GM12878 (cell line): Measurements from ENCODE around the gene CALY. TPM values are rescaled to one million over a fixed set of nuclear protein-coding genes. Genes with fewer than 3 reads are reported as not detected.

ENCODE experiments used
- EED ChIP-seq: sonication (generic); IDR thresholded peaks from 2 replicates; pipeline ENCODE4 v1.6.1; 2016; ENCODE audit warnings: antibody characterized with exemption, low read depth
- ETV6 ChIP-seq, 2 experiments: fragments of 450-650 bp in 1 of 2; IDR thresholded peaks in 1 of 2; conservative IDR thresholded peaks in 1 of 2; 2 replicates each; pipeline ENCODE4 v1.6.1; 2014; ENCODE audit warnings: antibody characterized with exemption in 1 of 2, borderline replicate concordance in 1 of 2, low read depth in 1 of 2, mild to moderate bottlenecking in 1 of 2, moderate library complexity in 1 of 2
- FOXM1 ChIP-seq: IDR thresholded peaks from 2 replicates; pipeline ENCODE4 v1.6.1; 2012; ENCODE audit warnings: low read depth, mild to moderate bottlenecking, inconsistent platforms, low read length, moderate library complexity
- IKZF2 ChIP-seq, 2 experiments: fragments of 450-650 bp; IDR thresholded peaks; 2 replicates each; pipeline ENCODE4 v1.6.1; 2017; ENCODE audit warnings: mild to moderate bottlenecking in 2 of 2, moderate library complexity in 2 of 2
- MTA3 ChIP-seq: IDR thresholded peaks from 2 replicates; pipeline ENCODE4 v1.6.1; 2012; ENCODE audit warnings: low read length, inconsistent platforms, borderline replicate concordance
- MYC ChIP-seq: IDR thresholded peaks from 2 replicates; pipeline ENCODE4 v1.6.1; 2011; ENCODE audit warnings: mild to moderate bottlenecking, low read length, moderate library complexity, inconsistent platforms; ENCODE audit not compliant: insufficient read depth, insufficient replicate concordance, insufficient read length, severe bottlenecking
- NR2C1 ChIP-seq: fragments of 450-650 bp; IDR thresholded peaks from 2 replicates; pipeline ENCODE4 v1.6.1; 2017; ENCODE audit warnings: antibody characterized with exemption, mild to moderate bottlenecking, moderate library complexity
- POLR2A ChIP-seq: IDR thresholded peaks from 2 replicates; pipeline ENCODE4 v1.6.1; 2011; ENCODE audit warnings: low read depth, mild to moderate bottlenecking, low read length
- POLR2AphosphoS2 ChIP-seq: IDR thresholded peaks from 2 replicates; pipeline ENCODE4 v1.6.1; 2011; ENCODE audit warnings: low read depth, mild to moderate bottlenecking, low read length, improper control_type of control experiment, moderate library complexity
- RAD51 ChIP-seq: fragments of 450-650 bp; IDR thresholded peaks from 2 replicates; pipeline ENCODE4 v1.6.1; 2016; ENCODE audit warnings: moderate library complexity, mild to moderate bottlenecking, inconsistent platforms
- RB1 ChIP-seq: fragments of 450-650 bp; formaldehyde crosslinking; IDR thresholded peaks from 2 replicates; pipeline ENCODE4 v1.6.1; 2017; ENCODE audit warnings: mild to moderate bottlenecking, borderline replicate concordance
- RFX5 ChIP-seq: IDR thresholded peaks from 2 replicates; pipeline ENCODE4 v1.6.1; 2011; ENCODE audit warnings: low read depth, low read length, improper control_type of control experiment
- SREBF2 ChIP-seq: IDR thresholded peaks from 2 replicates; pipeline ENCODE4 v1.6.1; 2012; ENCODE audit warnings: mild to moderate bottlenecking, low read length
- STAT1 ChIP-seq: fragments of 450-650 bp; conservative IDR thresholded peaks from 2 replicates; pipeline ENCODE4 v1.6.1; 2014; ENCODE audit warnings: antibody characterized with exemption, mild to moderate bottlenecking
- YY1 ChIP-seq: IDR thresholded peaks from 2 replicates; pipeline ENCODE4 v1.6.1; 2011; ENCODE audit warnings: low read depth, mild to moderate bottlenecking, low read length
- polyA plus RNA-seq, 11 experiments: library from polyadenylated mRNA; depleted of rRNA in 4 of 11; unstranded in 6 of 11; stranded (reverse) in 5 of 11; fragments of >200 nt; fragmentation: Nextera tagmentation in 4 of 11; fragmentation: Illumina TruSeq in 1 of 11; extraction: Ambion mirVana in 4 of 11; extraction: Trizol in 1 of 11; gene quantifications; 1 replicate in 1 of 11; 2 replicates in 10 of 11; pipeline versions ENCODE4 v1.2.1 to v1.2.3, GENCODE V29; 2011 to 2016; ENCODE audit warnings: inconsistent platforms in 2 of 11, missing spikeins in 2 of 11, low read depth in 1 of 11
- total RNA-seq, 4 experiments: library from RNA; depleted of rRNA in 3 of 4; stranded (reverse); fragments of >200 nt in 3 of 4; fragmentation: Illumina TruSeq in 1 of 4; extraction: Trizol in 1 of 4; gene quantifications; 2 replicates each; pipeline versions ENCODE4 v1.2.1 to v1.2.3, GENCODE V29; 2013 to 2021
- TF ChIP-seq, protein P1 (sequence below): fragments of 450-650 bp; IDR thresholded peaks from 2 replicates; pipeline ENCODE4 v1.6.1; 2016; ENCODE audit warnings: mild to moderate bottlenecking
- TF ChIP-seq, protein P2 (sequence below): fragments of 450-650 bp; IDR thresholded peaks from 2 replicates; pipeline ENCODE4 v1.6.1; 2017; ENCODE audit warnings: mild to moderate bottlenecking
- TF ChIP-seq, protein P3 (sequence below): fragments of 450-650 bp; IDR thresholded peaks from 2 replicates; pipeline ENCODE4 v1.6.1; 2016; ENCODE audit warnings: mild to moderate bottlenecking
- TF ChIP-seq, protein P4 (sequence below): IDR thresholded peaks from 2 replicates; pipeline ENCODE4 v1.6.1; 2011; ENCODE audit warnings: borderline replicate concordance, low read depth, mild to moderate bottlenecking, moderate library complexity, low read length; ENCODE audit not compliant: insufficient read depth, poor library complexity, severe bottlenecking
- TF ChIP-seq, protein P5 (sequence below): fragments of 450-650 bp; formaldehyde crosslinking; IDR thresholded peaks from 2 replicates; pipeline ENCODE4 v1.4.0; 2022; ENCODE audit warnings: mild to moderate bottlenecking, moderate library complexity

Gene CALY
- total and polyA plus RNA-seq, 10 of the 15 experiments (the other 5 are each of a cell fraction or from before 2014, with no cell fraction given) = 0.07 TPM; not detected in 9

DNA sequence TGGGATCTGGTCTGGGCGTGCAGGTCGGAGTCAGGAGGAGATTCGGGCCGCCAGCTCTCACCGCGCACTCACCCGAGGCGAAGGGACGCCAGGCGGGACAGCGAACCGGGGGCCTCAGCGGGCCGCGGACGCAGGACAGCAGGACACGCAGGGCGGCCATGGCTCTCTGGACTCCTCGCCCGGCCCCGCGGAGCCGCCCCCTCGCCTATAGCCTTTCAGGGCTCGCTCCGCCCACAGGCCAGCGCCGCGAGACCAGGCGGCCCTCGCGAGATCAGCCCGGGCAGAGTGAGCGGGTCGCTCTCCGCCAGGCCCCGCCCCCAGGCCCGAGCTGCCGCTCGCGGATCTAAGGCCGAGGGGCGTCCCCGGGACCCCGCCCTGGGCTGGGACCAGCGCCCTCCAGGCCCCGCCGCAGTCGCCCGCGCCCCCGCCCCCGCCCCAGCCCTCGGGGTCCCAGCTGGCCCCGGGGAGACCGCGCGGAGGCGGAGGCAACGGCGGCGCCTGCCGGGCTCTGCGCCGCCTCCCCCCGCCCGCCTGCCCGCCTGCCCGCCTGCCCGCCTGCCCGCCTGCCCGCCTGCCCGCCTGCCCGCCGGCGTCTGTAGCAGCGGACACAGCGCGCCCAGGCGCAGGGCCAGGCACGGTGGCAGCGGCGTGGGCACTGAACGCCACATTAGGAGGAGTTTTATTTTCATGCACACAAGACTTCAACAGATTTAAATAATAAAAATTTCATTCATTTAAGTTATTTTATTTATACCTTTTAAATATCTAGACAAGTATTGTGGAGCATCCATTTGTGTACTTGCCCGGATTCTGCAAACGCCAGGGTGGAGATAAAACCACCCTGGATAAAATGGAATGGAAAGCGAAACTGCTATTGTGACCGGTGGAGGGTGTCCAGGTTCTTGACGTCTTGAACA lies 36.7 kb upstream of the CALY start, which contains the start of gene ECHS1 (continued):
- TF ChIP-seq, protein P1, sequence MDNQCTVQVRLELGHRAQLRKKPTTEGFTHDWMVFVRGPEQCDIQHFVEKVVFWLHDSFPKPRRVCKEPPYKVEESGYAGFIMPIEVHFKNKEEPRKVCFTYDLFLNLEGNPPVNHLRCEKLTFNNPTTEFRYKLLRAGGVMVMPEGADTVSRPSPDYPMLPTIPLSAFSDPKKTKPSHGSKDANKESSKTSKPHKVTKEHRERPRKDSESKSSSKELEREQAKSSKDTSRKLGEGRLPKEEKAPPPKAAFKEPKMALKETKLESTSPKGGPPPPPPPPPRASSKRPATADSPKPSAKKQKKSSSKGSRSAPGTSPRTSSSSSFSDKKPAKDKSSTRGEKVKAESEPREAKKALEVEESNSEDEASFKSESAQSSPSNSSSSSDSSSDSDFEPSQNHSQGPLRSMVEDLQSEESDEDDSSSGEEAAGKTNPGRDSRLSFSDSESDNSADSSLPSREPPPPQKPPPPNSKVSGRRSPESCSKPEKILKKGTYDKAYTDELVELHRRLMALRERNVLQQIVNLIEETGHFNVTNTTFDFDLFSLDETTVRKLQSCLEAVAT = no peak
- TF ChIP-seq ETV6 (conservative IDR thresholded peaks at IDR 0.05 in 1 of 2, IDR thresholded peaks at IDR 0.05 in 1 of 2; ENCODE audit: borderline replicate concordance in 1 of 2, low read depth in 1 of 2) (no peak), MYC (no peak), NR2C1 (no peak), FOXM1 (no peak), RAD51 (no peak), RFX5 (no peak), EED (0 out of 2 replicates have a peak, but pooled peaks have one; percentile 25), YY1 (peak; percentile 94), POLR2AphosphoS2 (peak; percentile 76; the same call in 1 of the 2 replicates), RB1 (no peak; the same call in 1 of the 2 replicates), IKZF2 (IDR thresholded peaks at IDR 0.05) (no peak; a peak in 1 of 4 replicates), POLR2A (peak; percentile 97), MTA3 (no peak), SREBF2 (no peak), STAT1 (no peak)
- TF ChIP-seq, protein P2, sequence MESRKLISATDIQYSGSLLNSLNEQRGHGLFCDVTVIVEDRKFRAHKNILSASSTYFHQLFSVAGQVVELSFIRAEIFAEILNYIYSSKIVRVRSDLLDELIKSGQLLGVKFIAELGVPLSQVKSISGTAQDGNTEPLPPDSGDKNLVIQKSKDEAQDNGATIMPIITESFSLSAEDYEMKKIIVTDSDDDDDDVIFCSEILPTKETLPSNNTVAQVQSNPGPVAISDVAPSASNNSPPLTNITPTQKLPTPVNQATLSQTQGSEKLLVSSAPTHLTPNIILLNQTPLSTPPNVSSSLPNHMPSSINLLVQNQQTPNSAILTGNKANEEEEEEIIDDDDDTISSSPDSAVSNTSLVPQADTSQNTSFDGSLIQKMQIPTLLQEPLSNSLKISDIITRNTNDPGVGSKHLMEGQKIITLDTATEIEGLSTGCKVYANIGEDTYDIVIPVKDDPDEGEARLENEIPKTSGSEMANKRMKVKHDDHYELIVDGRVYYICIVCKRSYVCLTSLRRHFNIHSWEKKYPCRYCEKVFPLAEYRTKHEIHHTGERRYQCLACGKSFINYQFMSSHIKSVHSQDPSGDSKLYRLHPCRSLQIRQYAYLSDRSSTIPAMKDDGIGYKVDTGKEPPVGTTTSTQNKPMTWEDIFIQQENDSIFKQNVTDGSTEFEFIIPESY = no peak
- TF ChIP-seq, protein P3, sequence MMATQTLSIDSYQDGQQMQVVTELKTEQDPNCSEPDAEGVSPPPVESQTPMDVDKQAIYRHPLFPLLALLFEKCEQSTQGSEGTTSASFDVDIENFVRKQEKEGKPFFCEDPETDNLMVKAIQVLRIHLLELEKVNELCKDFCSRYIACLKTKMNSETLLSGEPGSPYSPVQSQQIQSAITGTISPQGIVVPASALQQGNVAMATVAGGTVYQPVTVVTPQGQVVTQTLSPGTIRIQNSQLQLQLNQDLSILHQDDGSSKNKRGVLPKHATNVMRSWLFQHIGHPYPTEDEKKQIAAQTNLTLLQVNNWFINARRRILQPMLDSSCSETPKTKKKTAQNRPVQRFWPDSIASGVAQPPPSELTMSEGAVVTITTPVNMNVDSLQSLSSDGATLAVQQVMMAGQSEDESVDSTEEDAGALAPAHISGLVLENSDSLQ = peak; percentile 35; the same call in 1 of the 2 replicates
- TF ChIP-seq, protein P4, sequence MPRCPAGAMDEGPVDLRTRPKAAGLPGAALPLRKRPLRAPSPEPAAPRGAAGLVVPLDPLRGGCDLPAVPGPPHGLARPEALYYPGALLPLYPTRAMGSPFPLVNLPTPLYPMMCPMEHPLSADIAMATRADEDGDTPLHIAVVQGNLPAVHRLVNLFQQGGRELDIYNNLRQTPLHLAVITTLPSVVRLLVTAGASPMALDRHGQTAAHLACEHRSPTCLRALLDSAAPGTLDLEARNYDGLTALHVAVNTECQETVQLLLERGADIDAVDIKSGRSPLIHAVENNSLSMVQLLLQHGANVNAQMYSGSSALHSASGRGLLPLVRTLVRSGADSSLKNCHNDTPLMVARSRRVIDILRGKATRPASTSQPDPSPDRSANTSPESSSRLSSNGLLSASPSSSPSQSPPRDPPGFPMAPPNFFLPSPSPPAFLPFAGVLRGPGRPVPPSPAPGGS = no peak
- TF ChIP-seq, protein P5, sequence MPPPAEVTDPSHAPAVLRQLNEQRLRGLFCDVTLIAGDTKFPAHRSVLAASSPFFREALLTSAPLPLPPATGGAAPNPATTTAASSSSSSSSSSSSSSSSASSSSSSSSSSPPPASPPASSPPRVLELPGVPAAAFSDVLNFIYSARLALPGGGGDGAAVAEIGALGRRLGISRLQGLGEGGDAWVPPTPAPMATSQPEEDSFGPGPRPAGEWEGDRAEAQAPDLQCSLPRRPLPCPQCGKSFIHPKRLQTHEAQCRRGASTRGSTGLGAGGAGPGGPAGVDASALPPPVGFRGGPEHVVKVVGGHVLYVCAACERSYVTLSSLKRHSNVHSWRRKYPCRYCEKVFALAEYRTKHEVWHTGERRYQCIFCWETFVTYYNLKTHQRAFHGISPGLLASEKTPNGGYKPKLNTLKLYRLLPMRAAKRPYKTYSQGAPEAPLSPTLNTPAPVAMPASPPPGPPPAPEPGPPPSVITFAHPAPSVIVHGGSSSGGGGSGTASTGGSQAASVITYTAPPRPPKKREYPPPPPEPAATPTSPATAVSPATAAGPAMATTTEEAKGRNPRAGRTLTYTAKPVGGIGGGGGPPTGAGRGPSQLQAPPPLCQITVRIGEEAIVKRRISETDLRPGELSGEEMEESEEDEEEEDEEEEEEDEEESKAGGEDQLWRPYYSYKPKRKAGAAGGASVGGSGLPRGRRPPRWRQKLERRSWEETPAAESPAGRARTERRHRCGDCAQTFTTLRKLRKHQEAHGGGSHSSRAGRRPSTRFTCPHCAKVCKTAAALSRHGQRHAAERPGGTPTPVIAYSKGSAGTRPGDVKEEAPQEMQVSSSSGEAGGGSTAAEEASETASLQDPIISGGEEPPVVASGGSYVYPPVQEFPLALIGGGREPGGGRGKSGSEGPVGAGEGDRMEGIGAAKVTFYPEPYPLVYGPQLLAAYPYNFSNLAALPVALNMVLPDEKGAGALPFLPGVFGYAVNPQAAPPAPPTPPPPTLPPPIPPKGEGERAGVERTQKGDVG = no peak
